ENCODE results near the gene LYSMD4.
"Not testable (repeated sequence)": the region's sequence is repeated elsewhere in the genome, so short reads cannot be mapped to it uniquely, and the experiment has no call there.

The LYSMD4 gene

DNA sequence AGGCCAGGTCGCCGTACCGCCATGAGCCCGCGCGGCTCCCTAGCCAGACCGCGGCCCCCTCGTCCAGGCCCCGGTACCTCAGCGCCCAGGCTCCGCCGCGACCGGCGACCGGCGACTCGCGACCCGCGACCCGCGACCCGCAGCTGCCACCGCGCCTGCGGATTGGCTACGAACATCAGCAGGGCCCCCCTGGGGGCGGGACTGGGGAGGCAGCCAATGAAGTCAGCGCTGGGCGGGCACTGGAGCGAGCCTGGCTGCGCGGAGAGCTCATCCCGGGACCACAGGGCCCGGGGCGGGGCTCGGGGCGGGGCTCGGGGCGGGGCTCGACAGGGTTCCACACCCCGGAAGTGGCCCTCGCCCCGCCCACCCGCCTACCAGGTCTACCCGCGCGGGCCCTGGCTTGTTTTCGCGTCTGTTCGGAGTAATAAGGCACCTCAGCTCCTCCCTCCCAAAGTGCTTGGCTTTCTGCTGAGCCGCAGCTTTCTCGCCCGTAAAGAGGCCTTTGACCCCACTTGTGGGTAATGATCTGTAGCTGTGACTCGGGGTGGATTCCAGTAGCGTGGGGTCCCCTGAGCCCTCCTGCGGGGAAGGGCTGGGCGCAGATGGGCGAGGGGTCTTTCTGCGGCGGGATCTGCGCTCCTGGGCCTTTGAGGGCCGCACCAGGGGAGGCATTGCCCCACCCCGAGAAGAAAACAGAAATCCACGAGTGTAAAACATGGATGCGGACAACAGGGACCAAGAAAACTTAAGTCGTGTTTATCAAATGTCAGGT lies at the start of gene LYSMD4:
TSS of gene LYSMD4 (minus strand) at position 170 of the 772 bp plus-strand sequence. CDS start 1,438 bp downstream, outside the sequence.
- peak; percentile 96 for DNase-seq (ENCODE audit: low read depth)

DNA sequence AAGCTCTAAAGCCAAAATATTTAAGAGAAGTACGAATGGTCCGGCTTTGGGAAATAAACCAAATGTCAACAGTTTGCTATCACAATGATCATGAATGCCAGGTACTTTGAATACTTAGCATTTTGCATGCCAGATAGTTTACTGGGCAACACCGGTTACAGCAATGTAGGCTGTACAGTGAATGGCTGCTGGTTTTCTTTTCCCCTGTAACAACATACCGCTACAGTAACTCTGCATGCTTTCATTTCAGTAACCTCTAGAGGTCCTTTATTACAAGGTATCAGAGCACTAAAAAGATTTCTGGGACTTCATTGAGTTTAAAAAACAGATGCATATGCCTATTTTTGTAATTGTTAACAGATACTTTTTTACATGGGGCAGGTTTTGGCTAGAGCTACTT lies 48.8 kb upstream of the LYSMD4 start:
- not testable (repeated sequence) for DNase-seq (ENCODE audit: low read depth)

DNA sequence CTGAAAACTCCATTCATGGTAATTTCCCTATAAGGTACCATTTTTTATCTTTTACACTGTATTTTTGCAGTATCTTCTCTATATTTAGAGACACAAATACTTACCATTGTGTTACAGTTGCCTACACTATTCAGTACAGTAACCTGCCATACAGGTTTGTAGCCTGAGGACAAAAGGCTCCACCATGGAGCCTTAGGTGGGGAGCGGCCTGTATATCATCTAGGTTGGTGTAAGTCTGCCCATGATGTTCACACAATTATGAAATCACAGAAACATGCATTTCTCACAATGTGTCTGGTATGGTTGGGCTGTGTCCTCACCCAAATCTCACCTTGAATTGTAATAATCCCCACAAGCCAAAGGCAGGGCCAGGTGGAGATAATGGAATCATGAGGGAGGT lies 43.9 kb upstream of the LYSMD4 start:
- no peak for DNase-seq (ENCODE audit: low read depth)

GRCh38 chr15:99764522-99764921 lies 31.3 kb upstream of the LYSMD4 start:
- DNase-seq (ENCODE audit: low read depth) = no peak

DNA sequence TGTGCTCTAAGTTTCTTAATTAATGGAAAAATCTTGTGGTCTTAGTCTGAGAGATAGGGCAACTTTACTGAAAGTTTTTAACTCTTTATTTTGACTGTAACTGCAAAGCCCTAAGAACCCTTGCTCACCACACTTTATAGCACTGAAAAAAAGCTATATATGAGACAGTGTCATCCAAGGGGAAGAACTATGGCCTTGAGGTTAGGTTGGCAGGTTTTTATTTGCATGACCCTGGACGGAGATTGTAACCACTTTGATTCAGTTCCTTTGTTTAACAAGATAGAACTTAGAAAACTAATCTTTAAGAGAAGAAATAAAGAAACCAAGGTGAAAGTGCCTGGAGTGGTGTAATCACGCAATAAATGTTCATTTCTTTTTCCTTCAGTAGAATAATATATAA lies 30.6 kb upstream of the LYSMD4 start:
- DNase-seq (ENCODE audit: low read depth) = no peak

- DNase-seq (ENCODE audit: low read depth) = no peak
Observed at GRCh38 chr15:99762288-99762687, 29.1 kb upstream of the LYSMD4 start.

DNA sequence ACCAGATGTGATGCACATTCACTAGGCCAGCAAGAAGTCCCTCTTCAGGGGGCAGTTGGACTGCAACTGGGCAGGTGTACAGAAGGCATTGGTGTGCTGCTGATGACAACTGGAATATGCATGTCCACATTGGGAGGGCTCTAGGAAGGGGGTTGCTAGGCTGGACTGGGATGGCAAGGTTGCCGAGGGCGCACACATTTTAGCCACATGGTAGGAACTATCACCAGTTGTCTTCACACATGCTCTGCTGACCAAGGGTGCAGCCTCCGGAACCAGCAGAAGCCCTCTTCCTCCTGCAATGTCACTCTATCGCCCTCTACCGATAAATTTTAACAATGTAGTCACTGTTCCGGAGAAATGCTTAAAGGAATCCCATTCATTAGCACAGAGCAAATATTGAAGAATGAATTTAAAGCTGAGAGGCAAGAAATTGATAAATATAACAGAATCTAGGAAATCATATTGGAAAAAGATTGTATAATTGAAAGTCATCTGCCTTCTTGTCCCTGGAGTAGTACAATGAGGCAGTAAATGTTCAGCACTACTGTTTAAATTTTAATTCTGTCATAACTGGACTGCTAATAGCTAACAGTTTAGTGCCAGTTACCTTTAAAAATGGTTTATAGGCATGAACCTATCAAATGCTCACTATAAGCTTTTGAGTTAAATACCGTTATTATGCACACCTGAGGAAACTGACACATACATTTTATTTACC lies 22.6 kb upstream of the LYSMD4 start:
- no peak for DNase-seq (ENCODE audit: low read depth)

DNA sequence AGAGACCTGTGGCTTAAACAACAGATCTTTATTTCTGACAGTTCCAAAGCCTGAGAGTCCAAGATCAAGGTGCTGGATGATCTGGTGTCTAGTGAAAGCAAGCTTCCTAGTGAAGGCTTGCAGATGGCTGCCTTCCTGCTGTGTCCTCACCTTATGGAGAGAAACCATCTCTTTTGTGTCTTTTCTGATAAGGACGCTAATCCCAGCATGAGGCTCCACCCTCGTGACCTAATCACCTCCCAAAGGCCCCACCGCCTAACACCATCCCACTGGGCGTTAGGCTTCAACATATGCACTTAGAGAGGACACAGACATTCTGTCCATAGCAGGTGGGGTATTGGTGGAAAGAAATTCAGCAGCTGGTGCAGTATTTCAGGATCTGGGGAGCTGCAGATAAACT lies 19.8 kb upstream of the LYSMD4 start:
- no peak for DNase-seq (ENCODE audit: low read depth)

GRCh38 chr15:99752556-99752955 lies 19.3 kb upstream of the LYSMD4 start:
- no peak for DNase-seq (ENCODE audit: low read depth)

DNA sequence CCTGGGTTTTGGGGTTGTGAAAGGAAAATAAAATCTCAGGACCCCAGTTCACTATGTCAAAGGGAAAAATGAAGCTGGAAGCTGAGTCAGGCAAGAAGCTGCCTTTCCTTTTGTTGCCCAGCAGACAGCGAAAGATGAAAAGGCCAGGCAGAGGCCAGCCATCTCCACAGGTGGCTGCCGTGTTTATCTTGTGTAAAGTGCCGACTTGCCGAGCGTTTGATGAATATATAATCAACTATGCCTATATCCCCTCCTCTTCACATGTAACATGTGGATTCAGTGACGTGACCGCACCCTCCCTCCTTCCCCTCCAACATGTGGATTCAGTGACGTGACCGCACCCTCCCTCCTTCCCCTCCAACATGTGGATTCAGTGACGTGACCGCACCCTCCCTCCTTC lies 17.1 kb upstream of the LYSMD4 start:
- DNase-seq (ENCODE audit: low read depth) = not testable (repeated sequence)

DNA sequence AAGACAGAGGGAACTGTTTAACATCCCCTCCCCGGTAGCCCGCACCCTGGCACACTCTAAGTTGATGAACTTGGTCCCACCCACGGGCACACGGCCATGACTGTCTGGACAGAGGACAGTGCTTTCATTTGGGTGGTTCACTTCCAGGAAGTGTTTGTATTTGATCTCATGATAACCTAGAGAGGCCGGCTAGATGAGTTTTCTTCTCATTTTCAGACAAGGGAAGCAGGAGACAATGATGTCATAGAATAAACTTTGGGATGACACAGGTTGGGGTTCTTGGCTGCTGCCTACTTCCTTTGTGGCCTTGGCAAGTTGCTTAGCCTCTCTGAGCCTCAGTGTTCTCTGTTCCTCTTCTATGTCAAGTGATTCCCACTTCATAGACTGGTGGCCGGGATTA lies 16.1 kb upstream of the LYSMD4 start:
- no peak for DNase-seq (ENCODE audit: low read depth)

DNA sequence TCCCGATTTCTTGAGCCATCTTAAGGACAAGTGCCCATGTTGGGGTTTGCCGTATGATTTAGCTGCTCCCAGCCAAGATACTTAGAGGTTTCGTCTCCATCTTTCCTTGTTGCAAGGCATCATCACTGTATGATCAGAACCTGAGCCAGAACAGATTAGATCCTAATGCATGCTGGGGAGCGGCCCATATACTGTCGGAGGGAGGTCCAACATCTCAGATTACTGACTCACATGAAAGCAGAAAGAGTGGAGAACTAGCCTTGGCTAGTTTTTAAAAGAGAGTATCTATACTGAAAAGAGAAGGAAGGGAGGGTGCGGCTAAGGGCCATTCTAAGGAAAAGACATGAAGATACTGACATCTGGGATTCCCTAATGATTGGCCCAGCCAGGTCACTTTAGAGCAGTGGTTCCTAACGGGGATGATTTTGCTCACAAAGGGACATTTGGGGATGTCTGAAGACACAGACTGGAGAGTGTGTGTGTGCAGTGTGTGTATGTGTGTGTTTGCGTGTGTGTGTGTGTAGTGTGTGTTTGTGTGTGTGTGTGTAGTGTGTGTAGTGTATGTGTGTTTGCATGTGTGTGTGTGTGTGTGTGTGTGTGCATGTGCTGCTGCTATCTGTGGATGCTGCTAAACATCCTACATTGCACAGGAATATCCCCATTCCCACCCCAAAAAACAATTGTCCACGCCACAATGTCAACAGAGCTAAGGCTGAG lies 12.3 kb upstream of the LYSMD4 start:
- DNase-seq (ENCODE audit: low read depth) = no peak

- no peak for DNase-seq (ENCODE audit: low read depth)
Observed at GRCh38 chr15:99744142-99744541, 10.9 kb upstream of the LYSMD4 start.

GRCh38 chr15:99741835-99742234 lies 8.6 kb upstream of the LYSMD4 start:
- DNase-seq (ENCODE audit: low read depth) = no peak

- no peak for DNase-seq (ENCODE audit: low read depth)
Observed at GRCh38 chr15:99738021-99738847, 5.0 kb upstream of the LYSMD4 start.

- DNase-seq (ENCODE audit: low read depth) = no peak
Observed at GRCh38 chr15:99736702-99737101, 3.5 kb upstream of the LYSMD4 start.

- DNase-seq (ENCODE audit: low read depth) = no peak
Observed at GRCh38 chr15:99735868-99736267, 2.6 kb upstream of the LYSMD4 start.

DNA sequence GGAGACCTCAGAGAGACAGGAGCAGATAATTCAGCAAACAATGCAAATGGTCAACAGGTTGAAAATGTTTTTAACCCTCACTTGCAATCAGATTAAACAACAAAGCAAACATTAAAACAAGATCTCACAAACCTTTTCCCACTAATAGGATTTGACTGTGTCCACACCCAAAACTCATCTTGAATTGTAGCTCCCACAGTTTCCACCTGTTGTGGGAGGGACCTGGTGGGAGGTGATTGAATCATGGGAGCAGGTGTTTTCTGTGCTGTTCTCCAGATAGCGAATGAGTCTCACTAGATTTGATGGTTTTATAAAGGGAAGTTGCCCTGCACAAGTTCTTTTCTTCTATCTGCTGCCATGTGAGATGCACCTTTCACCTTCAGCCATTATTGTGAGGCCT lies 1.3 kb upstream of the LYSMD4 start:
- DNase-seq (ENCODE audit: low read depth) = no peak

GRCh38 chr15:99734040-99734291 lies 729 bp upstream of the LYSMD4 start:
- not testable (repeated sequence) for DNase-seq (ENCODE audit: low read depth)

- DNase-seq (ENCODE audit: low read depth) = no peak
Observed at GRCh38 chr15:99732751-99733267, 428 bp downstream of the LYSMD4 start.

DNA sequence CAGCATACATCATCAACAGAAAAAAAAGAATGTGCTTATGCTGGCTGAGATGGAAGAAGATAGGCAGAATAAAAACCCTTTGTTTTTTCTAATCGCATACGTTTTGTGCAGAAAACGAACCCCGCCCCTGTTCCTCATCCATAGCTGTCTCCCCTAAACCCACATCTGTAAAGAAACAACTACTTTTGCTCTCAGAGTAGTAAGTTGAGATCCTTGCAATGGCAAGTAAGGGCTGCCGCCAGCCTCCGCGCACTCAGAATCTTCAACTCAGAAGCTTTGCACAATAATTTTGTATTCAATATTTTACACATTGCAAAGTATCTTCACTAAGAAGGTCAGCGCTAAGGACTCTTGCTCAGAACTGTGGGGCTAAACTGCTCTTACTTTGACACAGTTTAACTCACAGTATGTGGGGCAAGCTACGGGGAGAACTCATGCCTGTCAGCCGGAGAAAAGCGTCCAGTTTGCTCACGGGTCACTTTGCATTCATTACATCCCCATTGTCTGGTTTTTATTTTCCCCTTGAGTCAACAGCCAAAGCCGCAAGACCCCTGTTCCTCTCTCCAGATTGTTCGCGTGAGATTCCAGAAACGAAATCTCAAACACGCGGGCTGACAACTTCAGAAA lies 1.0 kb downstream of the LYSMD4 start:
- no peak for DNase-seq (ENCODE audit: low read depth)
